Testis (tissue), 2 donors: ENCODE measurements around the gene MAGEF1.

Experiments
- CTCF ChIP-seq, 3 experiments: fragments of 450-650 bp in 2 of 3; fragments of 200-600 bp in 1 of 3; sonication (generic) in 1 of 3; IDR thresholded peaks; one replicate each; pipeline ENCODE4 v1.5.1; 2016 to 2019; ENCODE audit warnings: antibody characterized with exemption in 3 of 3, mild to moderate bottlenecking in 2 of 3, moderate library complexity in 1 of 3
- POLR2A ChIP-seq: fragments of 450-650 bp; IDR thresholded peaks from one replicate; pipeline ENCODE4 v1.6.1; 2017; ENCODE audit warnings: antibody characterized with exemption, mild to moderate bottlenecking, moderate library complexity

GRCh38 chr3:184712248-184713039 is 580 bp upstream of the MAGEF1 start:
- TF ChIP-seq CTCF (IDR thresholded peaks at IDR 0.05), result no peak
- TF ChIP-seq POLR2A, result no peak
